WI38 (cell line): Measurements from ENCODE around the gene USP54.

Experiments used
- H3K4me3 ChIP-seq: 2 replicates; pipeline ENCODE4 v1.5.1; 2011; ENCODE audit warnings: low read depth, mild to moderate bottlenecking, control low read depth, low read length
- TF ChIP-seq, protein P1 (sequence below): IDR thresholded peaks from 2 replicates; pipeline ENCODE4 v1.5.1; 2012; ENCODE audit warnings: low read depth, mild to moderate bottlenecking, control low read depth, low read length

The USP54 gene

DNA sequence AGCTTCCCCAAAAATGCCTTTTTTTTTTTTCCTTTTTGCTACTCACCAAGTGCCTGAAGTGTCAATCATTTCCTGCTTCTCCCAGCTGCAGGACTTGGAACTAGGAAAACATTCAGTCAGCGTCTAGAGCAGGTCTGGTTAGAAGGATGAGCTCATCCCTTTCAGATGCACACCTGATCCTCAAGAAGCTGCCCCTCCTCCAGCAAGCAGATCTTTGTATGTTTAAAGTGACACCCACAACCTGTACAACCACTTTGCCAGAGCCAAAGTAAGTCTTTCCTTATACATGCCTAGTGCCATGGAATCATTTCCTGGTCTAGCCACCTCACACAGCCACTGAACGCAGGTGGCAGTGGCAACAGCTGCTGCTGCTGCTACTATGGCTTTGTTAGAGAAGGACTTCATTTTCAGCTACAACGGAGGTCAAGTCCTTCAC lies 10.4 kb upstream of the USP54 start:
- TF ChIP-seq, protein P1, sequence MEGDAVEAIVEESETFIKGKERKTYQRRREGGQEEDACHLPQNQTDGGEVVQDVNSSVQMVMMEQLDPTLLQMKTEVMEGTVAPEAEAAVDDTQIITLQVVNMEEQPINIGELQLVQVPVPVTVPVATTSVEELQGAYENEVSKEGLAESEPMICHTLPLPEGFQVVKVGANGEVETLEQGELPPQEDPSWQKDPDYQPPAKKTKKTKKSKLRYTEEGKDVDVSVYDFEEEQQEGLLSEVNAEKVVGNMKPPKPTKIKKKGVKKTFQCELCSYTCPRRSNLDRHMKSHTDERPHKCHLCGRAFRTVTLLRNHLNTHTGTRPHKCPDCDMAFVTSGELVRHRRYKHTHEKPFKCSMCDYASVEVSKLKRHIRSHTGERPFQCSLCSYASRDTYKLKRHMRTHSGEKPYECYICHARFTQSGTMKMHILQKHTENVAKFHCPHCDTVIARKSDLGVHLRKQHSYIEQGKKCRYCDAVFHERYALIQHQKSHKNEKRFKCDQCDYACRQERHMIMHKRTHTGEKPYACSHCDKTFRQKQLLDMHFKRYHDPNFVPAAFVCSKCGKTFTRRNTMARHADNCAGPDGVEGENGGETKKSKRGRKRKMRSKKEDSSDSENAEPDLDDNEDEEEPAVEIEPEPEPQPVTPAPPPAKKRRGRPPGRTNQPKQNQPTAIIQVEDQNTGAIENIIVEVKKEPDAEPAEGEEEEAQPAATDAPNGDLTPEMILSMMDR: no peak
- H3K4me3 ChIP-seq: no peak overlapping the region

DNA sequence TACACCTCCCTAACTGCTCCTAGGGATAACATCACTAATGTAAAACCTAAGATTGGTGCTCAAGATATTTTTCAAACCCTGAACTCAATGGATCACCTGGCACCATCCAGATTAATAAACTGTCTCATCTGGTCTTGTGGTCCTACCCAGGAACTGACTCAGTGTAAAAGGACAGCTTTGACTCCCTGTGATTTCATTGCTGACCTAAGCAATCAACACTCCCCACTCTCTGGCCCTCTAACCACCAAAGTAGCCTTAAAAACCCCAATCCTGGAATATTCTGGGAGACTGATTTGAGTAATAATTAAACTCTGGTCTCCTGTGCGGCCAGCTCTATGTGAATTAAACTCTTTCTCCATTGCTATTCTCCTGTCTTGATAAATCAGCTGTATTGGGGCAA lies 6.2 kb upstream of the USP54 start:
- H3K4me3 ChIP-seq: no peak overlapping the region

DNA sequence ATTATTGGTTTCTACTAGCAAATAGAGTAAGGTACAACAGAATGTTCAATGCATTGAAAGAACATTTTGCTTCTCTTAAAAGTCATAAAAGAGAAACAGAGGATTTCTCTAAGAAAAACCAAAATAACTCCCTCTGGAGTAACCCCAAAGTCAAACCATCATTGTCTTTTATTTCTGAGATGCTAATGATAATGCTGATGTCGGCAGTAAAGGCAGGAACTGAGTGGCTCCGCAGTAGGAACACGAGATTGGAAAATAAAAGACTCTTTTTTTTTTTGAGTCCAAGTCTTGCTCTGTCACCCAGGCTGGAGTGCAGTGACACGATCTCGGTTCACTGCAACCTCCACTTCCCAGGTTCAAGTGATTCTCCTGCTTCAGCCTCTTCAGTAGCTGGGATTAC lies 2.7 kb upstream of the USP54 start:
- TF ChIP-seq, protein P1: no peak
- H3K4me3 ChIP-seq: no peak overlapping the region

More for the DNA sequence above, 6.2 kb upstream of the USP54 start:
- TF ChIP-seq, protein P1: no peak

DNA sequence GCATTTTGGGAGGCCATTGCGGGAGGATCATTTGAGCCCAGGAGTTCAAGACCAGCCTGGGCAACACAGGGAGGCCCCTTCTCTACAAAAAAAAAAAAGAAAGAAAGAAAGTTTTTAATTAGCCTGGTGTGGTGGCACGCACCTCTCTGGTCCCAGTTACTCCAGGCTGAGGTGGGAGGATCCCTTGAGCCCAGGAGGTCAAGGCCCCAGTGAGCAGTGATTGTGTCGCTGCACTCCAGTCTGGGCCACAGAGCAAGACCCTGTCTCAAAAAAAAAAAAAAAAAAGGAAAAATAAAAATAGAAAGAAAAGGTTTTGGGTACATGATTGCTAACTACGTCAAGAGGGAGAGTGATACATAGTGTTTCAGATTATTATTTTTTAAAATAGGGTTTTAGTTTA lies 2.0 kb upstream of the USP54 start:
- TF ChIP-seq, protein P1: no peak
- H3K4me3 ChIP-seq: no peak overlapping the region

DNA sequence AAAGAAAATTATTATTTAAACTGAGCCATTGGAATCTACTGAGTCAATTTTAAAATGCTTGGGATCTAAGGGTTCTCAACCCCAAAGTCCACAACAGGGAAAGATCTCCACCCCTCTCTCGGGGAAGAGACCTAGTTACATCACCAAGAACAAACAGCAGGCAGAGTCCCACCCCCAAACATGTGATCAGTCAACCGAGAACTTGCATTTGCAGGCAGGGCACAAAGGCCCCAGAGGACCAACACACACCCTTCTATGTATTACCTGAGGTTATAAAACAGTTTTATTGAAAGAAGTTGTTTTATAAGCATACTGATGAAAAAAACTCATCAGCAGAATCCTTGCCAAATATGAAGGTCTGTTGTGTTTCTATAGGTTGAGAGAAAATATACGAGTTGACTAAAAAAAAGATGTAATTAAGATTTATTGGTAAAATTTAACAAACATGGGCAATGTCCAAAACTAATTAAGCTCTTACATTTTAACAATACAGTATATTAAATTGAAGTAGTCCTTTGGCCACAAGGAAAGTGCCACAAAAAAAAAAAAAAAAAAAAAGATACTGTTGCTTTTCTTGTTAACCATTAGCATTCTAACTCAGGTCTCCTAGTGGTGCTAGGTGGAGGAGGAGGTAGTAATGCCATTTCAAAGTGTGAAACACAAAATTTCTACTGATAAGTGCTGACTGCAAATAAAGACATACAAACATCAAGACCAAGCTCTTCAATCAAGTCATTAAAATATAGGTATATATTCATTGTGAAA lies 975 bp upstream of the USP54 start:
- TF ChIP-seq, protein P1: no peak
- no peak overlapping the region for H3K4me3 ChIP-seq

DNA sequence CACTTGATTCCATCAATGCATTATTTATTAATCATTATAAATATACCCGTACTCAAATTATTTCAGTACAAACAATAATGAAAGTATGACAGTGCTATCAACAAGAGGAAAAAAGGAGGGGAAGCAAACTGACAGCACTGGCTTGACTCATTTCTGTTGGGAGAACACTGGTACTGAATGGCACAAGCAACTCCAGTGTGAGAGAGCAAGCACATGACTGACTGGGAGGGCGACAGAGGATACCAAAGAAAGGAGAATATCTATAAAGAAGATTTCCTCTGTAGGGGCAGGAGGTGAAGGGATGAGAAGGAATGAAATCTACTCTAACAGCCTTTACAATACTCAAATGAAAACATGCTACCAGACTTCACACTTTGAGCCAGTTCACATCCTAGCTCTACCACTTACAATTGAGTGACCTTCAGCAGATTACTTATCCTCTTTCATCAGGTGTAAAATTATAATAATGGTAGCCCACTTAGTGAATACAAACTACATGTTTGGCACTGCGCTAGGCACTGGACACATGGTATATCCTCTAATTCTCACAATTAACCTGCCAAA lies 1.5 kb downstream of the USP54 start:
- no peak overlapping the region for H3K4me3 ChIP-seq
- TF ChIP-seq, protein P1: no peak

DNA sequence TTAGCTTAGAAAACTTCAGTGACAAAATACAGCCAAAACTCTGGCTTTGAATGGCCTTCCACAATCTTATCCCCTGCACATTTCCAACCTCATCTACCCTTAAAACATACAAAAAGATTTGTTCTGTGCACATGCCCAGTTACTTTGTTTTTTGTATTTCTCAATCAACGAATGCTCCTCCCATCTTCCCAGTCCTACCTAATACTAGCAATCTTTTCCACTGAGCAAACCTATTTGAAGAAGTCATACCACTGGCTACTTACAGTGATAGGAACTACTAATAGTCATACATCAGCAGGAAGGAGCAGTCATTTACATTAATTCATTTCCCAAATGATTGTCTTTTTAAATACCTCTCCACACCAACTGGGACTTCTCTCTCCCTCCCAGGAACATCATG lies 2.5 kb downstream of the USP54 start:
- TF ChIP-seq, protein P1: no peak
- H3K4me3 ChIP-seq: no peak overlapping the region
